GM21528 (cell line): ENCODE data around the gene MSANTD2.

Experiments used
- ATAC-seq: cut with Tn5 transposase; IDR thresholded peaks from one replicate; pipeline ENCODE4 v1.9.1; 2021; ENCODE audit warnings: mild to moderate bottlenecking, moderate library complexity; ENCODE audit not compliant: unreplicated experiment, low FRiP score

MSANTD2 gene

DNA sequence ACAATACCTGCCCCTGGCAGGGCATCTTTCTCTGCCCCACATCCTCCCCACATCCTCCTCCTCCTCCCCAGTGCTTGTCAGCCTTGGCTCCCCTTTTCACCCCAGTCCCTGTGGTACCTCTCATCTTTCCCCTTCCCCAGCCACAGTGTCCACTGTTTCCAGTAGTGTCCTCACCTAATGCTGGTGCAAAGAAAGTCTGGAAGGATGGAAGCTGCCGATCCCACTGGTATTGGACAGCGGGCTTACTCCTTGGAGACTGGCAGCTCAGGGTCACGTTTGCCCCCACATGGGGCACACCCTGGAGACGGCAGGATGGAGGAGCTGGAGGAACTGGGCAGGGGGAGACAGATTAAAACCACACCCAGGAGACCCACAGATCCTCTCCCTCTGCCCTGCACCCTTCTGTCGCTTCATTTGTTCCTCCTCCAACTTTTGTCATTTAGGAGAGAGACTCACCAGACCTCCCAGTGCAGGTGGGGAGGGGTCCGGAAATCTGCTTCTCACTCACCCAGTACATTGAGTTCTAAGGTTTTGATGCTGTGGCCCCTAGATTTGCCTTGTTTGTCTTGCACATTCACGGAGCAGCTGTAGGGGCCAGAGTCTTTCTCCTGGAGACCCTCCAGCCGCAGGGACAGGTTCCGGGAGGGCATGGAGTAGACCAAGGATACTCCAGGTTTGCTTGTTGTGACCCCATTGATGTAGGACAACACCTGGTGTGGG lies 44.0 kb downstream of the MSANTD2 start:
- ATAC-seq, result no peak

DNA sequence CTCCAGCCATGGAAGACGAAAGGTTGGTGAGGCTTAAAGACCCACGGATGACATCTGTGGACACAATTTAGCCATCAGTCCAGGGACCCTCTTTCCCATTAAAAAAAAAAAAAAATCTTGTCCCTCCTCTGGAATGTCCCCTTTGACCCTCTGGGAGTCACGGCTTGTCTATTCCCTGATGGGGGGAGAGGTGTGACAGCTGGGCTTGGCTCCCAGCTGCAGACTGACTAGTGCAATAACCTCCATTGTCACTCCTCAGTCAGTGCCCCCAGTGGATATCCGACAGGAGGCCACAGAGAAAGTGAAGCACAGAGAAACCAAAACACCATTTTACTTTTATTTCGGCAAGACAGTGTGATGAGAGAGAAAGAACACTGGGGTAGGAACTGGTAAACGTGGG lies 45.5 kb downstream of the MSANTD2 start:
- no peak for ATAC-seq

DNA sequence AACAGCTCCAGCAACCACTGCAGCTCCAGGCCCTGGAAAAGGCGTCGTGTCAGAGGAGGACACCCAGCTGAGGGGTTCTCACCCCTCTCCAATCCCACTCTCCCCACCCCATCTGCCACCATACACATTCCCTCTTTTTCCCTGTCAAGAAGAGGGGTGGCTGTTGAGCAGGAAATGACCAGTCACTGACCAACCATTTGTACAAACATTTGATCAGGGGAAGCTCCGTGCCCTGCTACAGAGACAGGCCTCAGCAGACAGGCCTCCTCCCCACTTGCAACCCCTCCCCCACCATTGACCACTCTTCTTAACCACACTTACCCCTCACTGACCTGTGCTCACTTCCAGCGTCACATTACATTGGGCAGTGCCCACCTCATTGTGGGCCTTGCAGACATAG lies 45.9 kb downstream of the MSANTD2 start:
- ATAC-seq, result no peak

DNA sequence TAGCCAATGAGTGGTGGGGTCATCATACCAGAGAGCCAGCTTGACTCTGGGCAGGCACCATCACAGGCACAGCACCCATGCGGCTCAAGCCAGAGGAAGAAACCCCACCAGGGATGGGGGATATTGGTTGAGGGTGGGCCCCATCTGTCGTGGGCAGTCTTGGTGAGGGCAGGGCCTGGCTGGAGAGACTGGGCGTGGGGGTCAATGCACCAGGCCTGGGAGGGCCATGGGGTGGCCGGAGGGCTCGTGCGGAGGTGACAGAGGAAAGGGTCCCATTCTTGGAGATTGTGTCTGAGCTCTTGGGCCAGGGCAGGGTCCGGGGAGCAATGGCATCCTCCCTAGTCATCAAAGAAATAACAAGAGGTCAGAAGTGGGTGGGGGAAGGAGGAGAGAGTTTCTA lies 46.6 kb downstream of the MSANTD2 start:
- ATAC-seq, result no peak

DNA sequence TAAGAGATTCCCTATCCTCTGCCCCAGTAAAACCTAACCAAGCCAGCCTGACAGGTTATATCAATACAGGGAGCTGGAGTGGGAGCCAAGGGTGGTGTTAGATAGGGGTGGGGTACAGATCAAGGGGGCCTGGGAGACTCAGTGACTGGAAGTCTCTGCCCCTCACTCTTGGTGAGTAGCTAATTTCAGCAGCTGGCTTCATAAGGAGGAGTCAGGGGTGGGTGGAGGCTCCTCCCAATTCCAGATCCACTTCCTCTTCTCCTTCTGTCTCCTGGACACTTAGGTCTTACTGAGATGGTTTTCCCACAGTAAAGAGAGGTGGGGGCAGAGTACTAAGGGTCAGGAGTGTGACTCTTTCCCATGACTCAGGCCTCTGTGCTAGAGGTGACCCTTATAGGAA lies 47.0 kb downstream of the MSANTD2 start:
- ATAC-seq, result no peak

DNA sequence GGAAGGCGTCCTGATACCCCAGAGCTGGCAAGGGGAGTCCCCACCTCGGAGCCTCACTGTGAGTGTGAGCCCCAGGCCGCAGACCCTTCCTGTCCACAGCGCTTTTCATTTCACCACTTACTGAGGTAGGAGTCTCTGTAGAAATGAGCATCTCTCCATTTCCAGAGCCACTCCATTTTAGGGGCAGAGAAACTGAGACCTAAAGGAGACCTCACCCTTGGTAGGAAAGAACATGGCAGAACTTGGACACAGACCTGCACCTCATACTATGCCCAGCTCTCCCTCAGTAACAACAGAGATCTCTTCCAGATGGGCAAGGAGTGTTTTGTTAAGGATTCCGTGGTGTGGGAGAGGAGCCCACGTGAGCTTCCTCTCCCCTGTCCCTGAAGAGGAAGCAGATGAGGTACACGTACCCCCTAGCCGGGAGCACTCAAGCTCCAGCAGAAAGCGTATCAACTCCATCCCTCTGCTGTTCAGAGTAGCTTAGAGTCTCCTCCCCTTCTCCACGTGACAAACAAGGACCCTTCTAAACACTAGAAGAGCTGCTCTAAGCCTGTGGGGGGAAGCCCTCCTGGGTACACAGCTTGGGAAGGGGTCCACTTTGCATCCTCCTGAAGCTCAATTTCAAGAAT lies 47.6 kb downstream of the MSANTD2 start:
- no peak for ATAC-seq

DNA sequence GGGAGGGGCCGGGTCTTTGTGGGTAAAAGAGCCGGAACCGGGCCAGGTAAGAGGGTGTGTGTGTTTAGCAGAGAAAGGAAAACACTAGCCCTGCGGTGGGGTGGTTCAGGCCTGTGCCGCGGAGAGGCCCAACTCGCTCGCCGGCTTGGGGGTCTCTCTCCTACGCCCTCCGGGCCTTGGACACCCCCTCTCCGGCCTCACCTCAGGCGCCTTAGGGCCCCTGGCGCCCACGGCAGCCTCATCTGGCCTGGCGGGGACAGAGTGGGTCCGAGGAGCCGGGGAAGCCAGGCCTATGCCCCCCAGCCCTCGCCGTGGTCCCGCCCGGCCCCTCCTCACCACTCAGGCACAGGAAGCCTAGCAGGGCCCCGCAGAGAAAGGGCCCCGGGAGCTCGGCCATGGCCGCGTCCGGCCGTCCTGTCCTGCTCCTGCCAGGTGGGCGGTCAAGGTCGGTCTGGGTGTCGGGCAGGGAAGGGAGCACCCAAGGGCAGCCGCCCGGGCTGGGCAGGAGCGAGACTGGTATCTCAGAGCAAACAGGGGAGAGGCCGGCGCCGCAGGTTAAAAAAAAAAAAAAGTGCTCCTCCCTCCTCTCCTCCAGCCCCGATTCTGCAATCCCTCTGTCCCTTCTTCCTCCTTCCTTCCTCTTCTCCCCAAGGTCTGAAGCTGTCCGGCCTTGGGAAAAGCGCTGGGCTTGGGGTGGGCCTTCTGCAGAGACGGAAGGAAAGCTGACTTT lies 48.3 kb downstream of the MSANTD2 start, which contains the start of gene VSIG2:
Gene VSIG2 (minus strand): TSS at position 515 of the 730 bp plus-strand sequence. CDS start 118 bp downstream, at position 397.
- no peak for ATAC-seq

DNA sequence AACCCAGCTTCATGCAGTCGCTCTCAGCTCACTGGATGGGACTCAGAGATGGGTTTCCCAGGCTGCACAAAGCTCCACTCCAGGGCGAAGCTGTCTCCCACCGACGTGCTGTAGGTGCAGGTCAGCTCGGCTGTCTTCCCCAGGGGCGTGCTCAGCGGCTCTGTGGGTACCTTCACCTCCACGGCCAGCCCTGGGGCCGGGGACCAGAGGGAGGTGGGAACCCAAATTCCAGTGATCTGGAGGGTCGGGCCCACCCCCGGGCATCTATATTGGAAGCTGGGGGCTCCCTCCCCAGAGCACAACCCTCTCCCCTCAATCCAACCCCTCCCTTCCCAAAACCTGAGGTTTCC lies 48.8 kb downstream of the MSANTD2 start:
- ATAC-seq, result no peak

DNA sequence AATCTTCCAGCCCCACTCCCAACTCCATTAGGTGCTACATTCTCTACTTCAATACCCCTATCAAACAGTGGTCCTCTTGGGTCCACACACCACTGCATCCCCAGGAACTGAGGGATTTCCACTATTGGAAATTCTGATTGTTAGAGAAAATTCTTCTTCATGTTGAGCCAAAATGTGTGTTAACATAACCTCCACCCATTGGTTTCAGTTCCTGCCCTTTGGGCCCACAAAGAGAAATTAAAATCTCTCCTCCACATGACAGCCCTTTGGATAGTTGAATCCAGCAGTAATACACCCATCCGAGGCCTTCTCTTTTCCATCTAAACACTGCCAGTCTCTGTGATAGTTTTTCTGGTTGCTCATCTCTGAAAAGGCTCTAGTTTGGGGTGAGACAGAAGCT lies 50.3 kb downstream of the MSANTD2 start:
- ATAC-seq, result no peak

DNA sequence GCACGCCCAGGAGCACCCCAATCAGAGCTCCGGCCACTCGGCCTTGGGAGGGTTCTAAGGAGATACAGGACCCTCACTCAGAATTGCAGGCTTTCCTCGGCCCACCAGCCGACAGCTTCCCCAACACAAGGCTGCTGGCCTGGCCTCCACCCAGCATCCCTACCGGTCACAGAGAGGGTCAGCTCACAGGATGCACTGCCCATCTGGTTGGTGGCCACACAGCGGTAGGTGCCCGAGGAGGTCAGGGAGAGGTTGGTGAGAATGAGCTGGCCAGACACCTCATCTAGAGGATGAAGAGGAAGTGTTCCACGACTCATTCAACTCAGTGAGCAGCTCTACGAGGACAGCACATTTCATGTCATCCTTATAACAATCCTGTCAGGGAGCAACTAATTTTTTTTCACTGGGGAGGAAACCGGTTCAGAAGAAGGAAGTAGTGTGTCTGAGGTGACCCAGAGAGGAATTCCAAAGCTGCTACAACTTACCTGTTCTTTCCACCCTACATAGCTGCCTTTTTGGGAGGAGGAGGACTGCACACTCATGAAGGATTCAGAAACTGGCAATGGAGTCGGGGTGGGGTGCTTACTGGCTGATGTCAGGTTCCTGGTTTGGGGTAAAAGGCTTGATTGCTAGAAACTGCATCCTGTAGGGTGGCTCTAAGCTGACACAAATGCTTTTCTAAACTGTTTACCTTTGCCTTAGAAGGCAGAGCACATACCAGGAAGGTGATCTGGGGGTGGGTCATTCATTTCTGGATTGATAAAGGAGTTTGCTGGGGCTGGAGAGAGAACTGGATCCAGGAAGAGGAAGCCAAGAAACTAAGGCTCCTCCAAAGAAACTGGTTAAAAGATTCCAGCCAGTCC lies 51.5 kb downstream of the MSANTD2 start:
- ATAC-seq, result no peak

DNA sequence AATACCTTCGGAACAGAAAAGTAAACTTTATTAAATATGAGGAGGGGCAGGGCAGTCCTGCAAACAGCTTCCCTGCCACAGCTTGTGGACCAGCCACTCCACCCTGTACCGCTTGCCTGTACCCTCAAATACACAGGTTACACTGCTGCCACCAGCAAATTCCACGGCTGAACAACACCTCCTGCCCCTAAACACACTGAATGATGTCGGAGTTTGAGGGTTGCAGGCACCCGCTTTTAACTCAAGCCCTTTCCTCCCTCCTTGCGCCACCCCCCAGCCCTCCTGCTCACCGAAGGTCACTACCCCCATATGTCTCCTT lies 52.1 kb downstream of the MSANTD2 start:
- ATAC-seq, result no peak

DNA sequence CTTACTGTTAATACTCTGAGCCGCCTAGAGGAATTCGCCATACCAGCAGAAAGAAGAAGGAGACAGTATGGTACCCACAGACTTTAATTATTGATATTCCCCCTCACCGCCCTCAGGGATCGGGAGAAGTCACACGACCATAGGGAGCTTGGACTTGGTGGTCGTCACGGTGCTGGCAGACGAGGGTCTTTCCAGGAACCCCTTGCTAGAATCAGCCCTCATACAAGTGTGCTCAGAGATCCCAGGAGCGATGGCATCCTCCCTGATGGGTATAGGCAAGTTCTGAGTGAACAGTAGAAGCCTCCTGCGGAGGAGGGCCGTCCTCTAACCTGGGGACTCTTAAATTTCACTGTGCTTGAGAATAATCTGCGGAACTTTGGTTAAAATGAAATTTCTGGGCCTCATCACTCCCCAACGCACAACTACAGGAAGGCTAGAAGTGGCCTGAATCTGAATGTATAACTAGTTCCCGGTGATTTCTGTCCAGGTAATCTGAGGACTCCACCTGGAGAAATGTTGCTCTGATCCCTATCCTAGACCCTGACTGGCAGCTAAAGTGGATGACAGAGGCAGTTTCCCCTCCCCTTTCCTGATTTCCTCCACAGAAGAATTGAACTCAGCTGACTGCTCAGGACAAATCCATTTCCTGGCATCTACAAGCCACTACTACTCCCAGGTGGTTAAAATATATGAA lies 52.7 kb downstream of the MSANTD2 start:
- no peak for ATAC-seq

DNA sequence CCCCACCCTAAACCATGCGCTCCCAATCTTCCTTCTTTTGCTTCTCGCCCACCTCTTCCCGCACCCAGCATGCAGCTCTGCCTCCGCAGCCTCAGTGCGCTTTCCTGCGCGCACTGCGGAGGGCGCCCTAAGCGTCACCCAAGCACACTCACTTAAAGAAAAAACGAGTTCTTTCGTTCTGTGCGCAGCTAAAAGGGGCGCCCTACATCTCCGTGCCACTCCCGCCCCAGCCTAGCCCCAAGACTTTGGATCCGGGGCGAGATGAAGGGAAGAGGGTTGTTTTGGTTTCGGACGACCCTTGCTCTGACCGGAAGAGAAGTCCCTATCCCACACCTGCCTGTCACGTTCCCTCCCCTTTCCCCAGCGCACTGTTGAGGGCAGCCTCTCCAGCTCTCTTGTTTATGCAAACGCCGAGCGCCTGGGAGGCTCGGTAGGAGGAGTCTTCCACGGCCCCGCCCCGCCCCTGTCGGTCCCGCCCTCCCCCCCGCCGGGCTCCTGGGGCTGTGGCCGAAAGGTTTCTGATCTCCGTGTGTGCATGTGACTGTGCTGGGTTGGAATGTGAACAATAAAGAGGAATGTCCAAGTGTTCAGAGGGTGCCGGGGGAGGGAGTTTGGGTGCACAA lies 53.5 kb downstream of the MSANTD2 start:
- peak; percentile 96 for ATAC-seq

DNA sequence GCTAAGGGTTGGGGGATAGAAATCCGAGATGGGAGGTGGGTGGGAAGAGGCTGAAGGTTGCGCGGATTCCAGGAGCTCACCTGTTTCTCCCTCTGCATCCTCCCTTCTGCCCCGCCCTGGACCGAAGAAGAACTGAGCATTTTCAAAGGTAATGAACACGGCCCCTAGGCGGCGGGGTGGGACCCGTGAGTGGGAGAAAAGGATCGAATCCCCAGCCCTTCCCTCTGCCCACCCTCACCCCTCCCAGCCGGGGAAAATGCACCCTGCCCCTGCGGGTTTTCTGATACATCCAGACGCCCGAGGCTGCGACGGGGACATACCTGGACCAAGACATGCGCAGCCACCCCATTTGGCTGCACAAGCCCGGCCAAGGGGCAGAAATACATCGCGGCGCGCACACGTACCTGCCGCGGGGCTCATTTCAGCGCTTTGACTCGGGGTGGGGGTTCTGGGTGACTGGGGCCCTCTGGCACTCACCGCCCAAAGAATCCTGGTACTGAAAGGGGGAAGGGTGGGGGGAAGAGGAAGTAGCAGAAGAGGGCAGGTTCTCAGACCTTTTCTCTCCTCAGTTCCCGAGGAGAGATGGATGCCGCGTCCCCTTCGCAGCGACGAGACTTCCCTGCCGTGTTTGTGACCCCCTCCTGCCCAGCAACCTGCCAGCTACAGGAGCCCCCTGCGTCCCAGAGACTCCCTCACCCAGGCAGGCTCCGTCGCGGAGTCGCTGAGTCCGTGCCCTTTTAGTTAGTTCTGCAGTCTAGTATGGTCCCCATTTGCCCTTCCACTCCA lies 54.2 kb downstream of the MSANTD2 start:
- peak; percentile 30 for ATAC-seq

DNA sequence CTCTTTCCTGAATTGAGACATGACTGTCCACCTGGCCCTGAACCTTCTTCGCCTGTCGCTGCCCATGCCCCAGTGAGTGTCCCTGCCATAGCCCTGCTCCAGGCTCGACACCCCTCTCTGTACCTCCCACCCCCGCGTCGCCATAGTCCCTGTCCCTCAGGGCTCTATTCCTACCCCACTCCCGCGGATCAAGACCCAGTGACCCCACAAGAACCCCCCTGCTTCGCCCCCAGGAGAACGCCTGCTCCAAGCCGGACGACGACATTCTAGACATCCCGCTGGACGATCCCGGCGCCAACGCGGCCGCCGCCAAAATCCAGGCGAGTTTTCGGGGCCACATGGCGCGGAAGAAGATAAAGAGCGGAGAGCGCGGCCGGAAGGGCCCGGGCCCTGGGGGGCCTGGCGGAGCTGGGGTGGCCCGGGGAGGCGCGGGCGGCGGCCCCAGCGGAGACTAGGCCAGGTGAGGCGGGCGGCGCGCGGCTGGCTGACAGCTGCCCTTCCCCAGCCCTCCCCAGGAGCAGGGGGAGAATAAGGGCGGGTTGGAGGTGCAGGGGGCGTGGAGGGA lies 54.9 kb downstream of the MSANTD2 start:
- no peak for ATAC-seq

DNA sequence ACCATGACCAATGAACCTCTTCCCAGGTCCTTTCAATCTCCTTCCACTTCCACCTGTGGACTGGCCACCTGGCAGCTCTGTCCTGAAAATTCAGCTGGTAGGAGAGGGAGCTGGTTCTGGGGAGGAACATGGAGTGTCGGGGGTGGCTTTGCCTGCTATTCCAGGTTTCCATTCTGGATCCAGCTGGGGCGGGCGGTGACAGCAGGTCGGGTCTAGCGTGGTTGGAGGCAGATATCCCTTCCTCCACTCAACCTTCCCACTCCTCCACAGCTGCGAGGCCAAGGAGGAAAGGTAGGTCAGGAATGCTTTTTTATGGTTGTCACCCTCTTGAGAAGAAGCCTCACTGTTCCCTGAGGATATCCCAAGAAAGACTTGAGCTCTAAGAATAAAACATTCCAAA lies 57.2 kb downstream of the MSANTD2 start:
- no peak for ATAC-seq

DNA sequence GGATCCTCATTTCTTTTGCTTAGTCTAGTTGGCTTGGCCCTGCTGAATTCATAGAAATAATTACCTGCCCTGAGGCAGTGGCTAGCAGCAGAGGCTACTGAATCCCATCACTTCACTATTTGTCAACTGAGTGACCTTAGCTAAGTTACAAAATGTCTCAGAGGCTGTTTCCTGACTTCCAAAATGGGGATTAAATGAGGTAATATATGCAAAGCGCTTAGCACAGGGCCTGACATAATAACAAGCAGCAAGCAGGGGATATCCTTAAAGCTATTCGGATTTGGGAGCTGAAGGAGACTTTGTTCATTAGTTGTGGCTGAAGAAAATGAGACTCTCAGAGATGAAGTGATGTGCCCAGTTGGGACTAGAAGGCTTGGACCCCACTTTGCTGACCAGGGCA lies 57.7 kb downstream of the MSANTD2 start:
- ATAC-seq, result no peak

DNA sequence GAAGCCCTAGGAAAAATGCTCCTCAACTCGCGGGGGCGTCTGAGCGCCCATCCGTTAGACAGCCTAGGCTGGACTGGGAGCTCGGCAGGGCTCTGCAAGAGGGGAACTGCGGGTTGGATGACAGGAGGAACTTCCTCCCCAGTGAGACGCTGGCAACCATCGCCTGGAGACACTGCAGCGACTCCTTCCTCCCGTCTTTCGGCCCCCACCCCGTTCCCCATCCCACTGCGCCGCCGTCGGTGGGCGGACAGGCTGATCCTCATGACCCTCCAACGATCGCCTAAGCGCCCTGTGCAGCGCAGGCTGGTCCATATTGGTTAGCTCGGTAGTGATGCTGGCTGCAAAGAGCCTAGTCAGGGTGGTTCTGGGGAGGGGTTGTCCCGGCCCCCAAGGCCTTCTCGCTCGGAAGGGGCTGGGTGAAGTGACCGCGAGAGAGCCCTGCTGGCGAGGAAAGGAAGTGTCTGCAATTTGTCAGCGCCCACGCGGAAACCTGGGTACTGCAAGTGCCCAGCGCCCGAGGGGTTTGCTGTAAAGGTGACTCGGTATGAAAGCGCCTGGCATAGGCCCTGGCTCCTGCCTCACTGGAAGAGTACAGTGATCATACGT lies 59.8 kb downstream of the MSANTD2 start:
- ATAC-seq, result peak; percentile 37
